Inflammatory macrophage (primary cell): Measurements from ENCODE around the gene PLXNA1.

Experiments used
- DNase-seq, 2 donors: peaks; one replicate each; pipeline ENCODE4 v3.0.0-alpha.2; 2020 to 2022

Gene PLXNA1

GRCh38 chr3:126968391-126969390 lies 14.2 kb upstream of the PLXNA1 start:
- no peak for DNase-seq

GRCh38 chr3:126969586-126969985 lies 13.3 kb upstream of the PLXNA1 start:
- no peak for DNase-seq

- no peak for DNase-seq
These were observed 12.8 kb upstream of the PLXNA1 start for GRCh38 chr3:126970101-126970500.

- DNase-seq = no peak
These were observed 12.0 kb upstream of the PLXNA1 start for GRCh38 chr3:126970921-126971320.

GRCh38 chr3:126971891-126972351 lies 11.0 kb upstream of the PLXNA1 start:
- DNase-seq = peak; percentile 98 to 100

- DNase-seq = no peak
These were observed 10.0 kb upstream of the PLXNA1 start for GRCh38 chr3:126972866-126973265.

GRCh38 chr3:126973814-126974213 lies 9.1 kb upstream of the PLXNA1 start:
- no peak for DNase-seq

- DNase-seq = no peak
These were observed 8.2 kb upstream of the PLXNA1 start for GRCh38 chr3:126974756-126975155.

- no peak for DNase-seq
These were observed 6.0 kb upstream of the PLXNA1 start for GRCh38 chr3:126976906-126977305.

- DNase-seq = no peak
These were observed 5.1 kb upstream of the PLXNA1 start for GRCh38 chr3:126977821-126978220.

GRCh38 chr3:126978291-126978690 lies 4.6 kb upstream of the PLXNA1 start:
- DNase-seq = no peak

GRCh38 chr3:126979046-126979628 lies 3.8 kb upstream of the PLXNA1 start:
- peak in 1 of 2 donors; percentile 30 for DNase-seq

GRCh38 chr3:126980266-126980811 lies 2.6 kb upstream of the PLXNA1 start:
- DNase-seq = no peak

- peak; percentile 68 to 89 for DNase-seq
These were observed 817 bp upstream of the PLXNA1 start for GRCh38 chr3:126982126-126982470.

- DNase-seq = peak in 1 of 2 donors; percentile 36
These were observed 349 bp downstream of the PLXNA1 start for GRCh38 chr3:126983276-126983652.

- DNase-seq = no peak
These were observed 907 bp downstream of the PLXNA1 start for GRCh38 chr3:126983653-126984390.

- DNase-seq = no peak
These were observed 1.6 kb downstream of the PLXNA1 start for GRCh38 chr3:126984391-126985131.

- DNase-seq = no peak
These were observed 2.4 kb downstream of the PLXNA1 start for GRCh38 chr3:126985132-126985985.

GRCh38 chr3:126986001-126986400 lies 3.1 kb downstream of the PLXNA1 start:
- DNase-seq = no peak

GRCh38 chr3:126987129-126987528 lies 4.2 kb downstream of the PLXNA1 start:
- no peak for DNase-seq

- DNase-seq = no peak
These were observed 4.7 kb downstream of the PLXNA1 start for GRCh38 chr3:126987596-126987995.
